HUDEP-2 (cell line): ENCODE data around the gene KCP.

Source experiments
- DNase-seq, 76 experiments: peaks; one replicate each; lab custom pipeline; 2025; ENCODE audit not compliant: unreplicated experiment in 76 of 76; lab: John Stamatoyannopoulos, UW

Gene KCP

GRCh38 chr7:128908750-128909624 is 1.5 kb downstream of the KCP start:
- no peak for DNase-seq

GRCh38 chr7:128906766-128907559 is 3.5 kb downstream of the KCP start:
- DNase-seq: no peak

- no peak for DNase-seq
Observed at GRCh38 chr7:128906001-128906765, 4.3 kb downstream of the KCP start.

- DNase-seq: peak in 20 of 76 experiments; percentile 2 to 53 (median 28)
Observed at GRCh38 chr7:128904381-128905197, 5.9 kb downstream of the KCP start.

GRCh38 chr7:128903621-128904361 is 6.7 kb downstream of the KCP start:
- no peak for DNase-seq

- DNase-seq: no peak
Observed at GRCh38 chr7:128902761-128903585, 7.5 kb downstream of the KCP start.

GRCh38 chr7:128900237-128900636 is 10.3 kb downstream of the KCP start:
- no peak for DNase-seq

GRCh38 chr7:128899392-128899791 is 11.1 kb downstream of the KCP start:
- no peak for DNase-seq

- DNase-seq: no peak
Observed at GRCh38 chr7:128895320-128895719, 15.2 kb downstream of the KCP start.

GRCh38 chr7:128894101-128894440 is 16.4 kb downstream of the KCP start:
- DNase-seq: no peak

GRCh38 chr7:128893251-128894100 is 17.0 kb downstream of the KCP start:
- no peak for DNase-seq

GRCh38 chr7:128892521-128893250 is 17.8 kb downstream of the KCP start:
- no peak for DNase-seq

- no peak for DNase-seq
Observed at GRCh38 chr7:128891942-128892269, 18.6 kb downstream of the KCP start.

- DNase-seq: no peak
Observed at GRCh38 chr7:128891110-128891941, 19.2 kb downstream of the KCP start.

- DNase-seq: peak in 10 of 76 experiments; percentile 2 to 29 (median 11)
Observed at GRCh38 chr7:128890306-128891109, 20.0 kb downstream of the KCP start.

GRCh38 chr7:128889121-128889520 is 21.4 kb downstream of the KCP start:
- DNase-seq: no peak
